ENCODE measurements around the gene S100A2. TPM values are rescaled to one million over a fixed set of nuclear protein-coding genes. Genes with fewer than 3 reads are reported as not detected.
A peak's percentile ranks its signal among the peaks of the same experiment; 100 is the strongest.
"Not testable (repeated sequence)": the region's sequence is repeated elsewhere in the genome, so short reads cannot be mapped to it uniquely, and the experiment has no call there.

Gene S100A2
- total RNA-seq, 2 donors from 2014 or later: 0.52 TPM; not detected in 1

DNA sequence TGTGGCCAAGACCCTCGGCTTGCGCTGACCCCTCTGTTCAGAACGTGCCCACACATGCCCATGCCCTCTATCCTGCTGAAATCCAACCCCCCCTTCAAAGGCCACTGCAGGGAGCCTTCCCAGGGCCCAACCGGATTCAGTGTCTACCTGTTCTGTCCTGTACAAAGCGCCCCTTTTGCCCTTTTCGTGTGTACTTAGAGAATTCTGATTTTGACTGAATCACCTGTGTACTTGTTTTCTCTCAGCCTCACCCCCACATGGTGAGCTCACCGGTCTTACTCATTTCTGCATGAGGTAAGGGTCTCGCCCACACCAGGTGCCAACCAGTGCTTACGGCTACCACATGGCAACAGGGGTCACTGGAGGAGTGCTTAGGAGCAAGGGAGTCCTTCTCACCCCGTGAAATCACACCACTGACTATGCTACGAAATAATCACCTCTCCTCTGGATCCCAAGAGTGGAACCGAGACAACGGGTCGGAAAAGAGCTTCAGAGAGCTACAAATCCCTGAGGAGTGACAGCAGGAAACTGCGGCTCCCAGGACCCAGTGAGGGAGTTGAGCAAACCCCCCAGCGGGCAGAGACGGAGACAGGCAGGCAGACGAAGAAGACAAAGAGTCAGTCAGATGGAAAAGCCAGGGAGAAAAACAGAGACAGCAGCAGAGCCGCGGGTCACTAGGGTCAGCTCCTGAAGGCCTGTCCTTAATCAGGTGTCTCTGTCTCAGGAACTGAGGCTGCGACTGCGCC, 2.1 kb upstream of the S100A2 start:
- H3K9me3 ChIP-seq (ENCODE audit: control insufficient read depth, low read length, poor library complexity, severe bottlenecking): no peaks in the 10 kb centered on the region
- Mint-ChIP-seq H3K36me3 (ENCODE audit: low read depth) (no peaks in the 10 kb centered on the region), H3K4me3 (peak overlapping the region; percentile 41), H3K4me1 (peaks cover 30% of the 10 kb centered on the region), H3K27ac (peak overlapping the region; percentile 69), H3K27me3 (no peaks in the 10 kb centered on the region)
- ATAC-seq (no peak), DNase-seq (no peak)

DNA sequence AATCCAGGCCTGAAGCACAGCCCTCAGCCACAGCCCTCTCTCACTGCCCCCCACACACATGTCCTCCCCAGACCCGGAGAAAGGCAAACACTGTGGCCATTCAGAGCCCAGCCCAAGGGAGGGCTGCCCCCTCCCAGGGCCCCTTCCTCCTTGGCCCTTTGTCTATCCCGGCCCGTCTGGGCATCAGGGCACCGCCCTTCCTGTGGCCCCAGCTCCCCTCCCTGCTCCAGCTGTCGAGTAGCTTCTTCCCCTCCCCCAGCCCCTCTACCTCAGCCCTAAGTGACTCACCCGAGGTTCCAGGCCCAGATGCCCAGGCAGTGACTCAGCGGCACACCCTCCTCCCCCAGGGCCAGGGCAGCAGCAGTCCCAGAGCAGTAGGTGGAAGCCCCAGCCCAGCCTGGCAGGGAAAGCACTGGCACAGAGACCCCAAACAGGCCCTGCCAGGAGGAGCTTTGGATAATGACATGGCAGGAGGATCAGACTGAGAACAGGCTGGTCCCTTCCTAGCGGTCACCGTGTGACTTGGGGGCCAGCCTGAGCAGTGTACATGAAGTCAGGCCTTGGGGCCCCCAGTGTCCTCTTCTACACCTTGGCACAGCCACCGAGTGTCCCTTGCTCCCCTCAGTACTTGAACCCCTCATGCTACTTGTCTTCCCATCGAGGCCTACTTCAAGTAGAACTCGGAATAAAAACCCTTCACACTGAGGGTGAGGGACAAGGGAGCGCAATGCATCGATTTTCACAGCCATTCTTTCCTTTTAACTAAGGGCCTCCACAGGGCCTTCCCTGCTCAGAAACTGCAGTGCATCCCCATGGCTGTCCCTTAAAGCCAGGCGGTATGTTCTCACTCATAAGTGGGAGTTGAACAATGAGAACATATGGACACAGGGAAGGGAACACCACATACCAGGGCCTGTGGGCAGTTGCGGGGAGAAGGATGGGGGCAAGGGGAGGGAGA, 1.0 kb upstream of the S100A2 start:
- H3K4me1 Mint-ChIP-seq: peaks cover 27% of the 10 kb centered on the region
- peak overlapping the region; percentile 76 for H3K4me3 Mint-ChIP-seq
- H3K27me3 Mint-ChIP-seq: no peaks in the 10 kb centered on the region
- ATAC-seq (peak; percentile 87), DNase-seq (peak; percentile 41 to 77 (median 58))
- peak overlapping the region; percentile 96 for H3K27ac Mint-ChIP-seq
- no peaks in the 10 kb centered on the region for H3K36me3 Mint-ChIP-seq (ENCODE audit: low read depth)
- H3K9me3 ChIP-seq (ENCODE audit: control insufficient read depth, low read length, poor library complexity, severe bottlenecking): no peaks in the 10 kb centered on the region

DNA sequence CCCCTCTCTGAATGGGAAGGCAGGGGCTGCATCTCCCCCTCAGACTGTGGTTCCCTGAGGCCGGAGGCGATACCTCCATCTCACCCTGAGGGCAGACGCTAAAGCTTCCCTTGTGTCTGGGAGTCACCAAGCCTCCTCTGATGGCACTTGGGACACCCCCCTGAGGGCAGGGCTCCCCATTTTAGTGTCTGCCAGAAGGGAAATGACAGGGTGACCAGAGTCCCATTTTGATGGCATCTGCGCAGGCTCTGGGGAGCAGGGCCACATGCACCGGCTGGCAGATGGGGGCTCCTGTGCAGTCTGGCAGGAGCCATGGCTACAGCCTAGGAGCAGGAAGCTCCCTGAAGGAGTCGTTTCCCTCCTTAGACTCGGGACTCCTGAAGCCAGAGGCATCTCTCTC, 1.7 kb downstream of the S100A2 start:
- no peaks in the 10 kb centered on the region for H3K36me3 Mint-ChIP-seq (ENCODE audit: low read depth)
- DNase-seq (no peak), ATAC-seq (no peak)
- H3K4me1 Mint-ChIP-seq: peaks cover 24% of the 10 kb centered on the region
- H3K27ac Mint-ChIP-seq: no peak overlapping the region
- H3K9me3 ChIP-seq (ENCODE audit: control insufficient read depth, low read length, poor library complexity, severe bottlenecking): no peaks in the 10 kb centered on the region
- no peak overlapping the region for H3K4me3 Mint-ChIP-seq
- no peaks in the 10 kb centered on the region for H3K27me3 Mint-ChIP-seq

DNA sequence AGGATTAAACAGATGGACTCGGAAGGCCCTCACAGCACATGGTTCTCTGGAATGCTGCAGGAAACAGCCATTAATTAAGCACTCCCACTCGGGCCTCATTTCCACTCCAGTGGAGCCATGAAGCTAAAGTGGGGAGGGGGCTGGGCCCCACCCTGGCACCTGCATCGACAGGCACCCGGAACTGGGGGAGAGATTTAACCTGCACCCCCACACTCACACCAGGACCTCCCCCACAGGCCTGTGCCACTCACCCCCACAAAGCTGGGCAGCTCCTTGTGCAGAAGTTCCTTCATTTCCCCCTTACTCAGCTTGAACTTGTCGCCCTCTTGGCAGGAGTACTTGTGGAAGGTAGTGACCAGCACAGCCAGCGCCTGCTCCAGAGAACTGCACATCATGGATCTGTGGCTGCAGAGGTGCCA, 2.2 kb downstream of the S100A2 start:
- Mint-ChIP-seq H3K36me3 (ENCODE audit: low read depth) (no peaks in the 10 kb centered on the region), H3K27ac (no peak overlapping the region), H3K27me3 (no peaks in the 10 kb centered on the region), H3K4me1 (peaks cover 20% of the 10 kb centered on the region), H3K4me3 (no peak overlapping the region)
- ATAC-seq (no peak), DNase-seq (no peak)
- no peaks in the 10 kb centered on the region for H3K9me3 ChIP-seq (ENCODE audit: control insufficient read depth, low read length, poor library complexity, severe bottlenecking)

DNA sequence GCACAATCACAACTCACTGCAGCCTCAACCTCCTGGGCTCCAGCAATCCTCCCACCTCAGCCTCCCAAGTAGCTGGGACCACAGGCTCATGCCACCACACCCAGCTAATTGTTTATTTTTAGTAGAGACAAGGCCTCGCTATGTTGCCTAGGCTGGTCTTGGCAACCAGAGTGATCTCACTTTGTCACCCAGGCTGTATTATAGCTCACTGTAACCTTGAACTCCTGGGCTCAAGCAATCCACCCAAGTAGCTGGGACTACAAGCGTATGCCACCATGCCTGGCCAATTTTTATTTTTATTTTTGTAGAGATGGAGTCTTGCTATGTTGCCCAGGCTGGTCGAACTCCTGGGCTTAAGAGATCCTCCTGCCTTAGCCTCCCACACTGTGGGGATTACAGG, 3.6 kb downstream of the S100A2 start:
- DNase-seq; H3K36me3 Mint-ChIP-seq (ENCODE audit: low read depth); H3K27ac Mint-ChIP-seq; ATAC-seq; H3K27me3 Mint-ChIP-seq; H3K9me3 ChIP-seq (ENCODE audit: control insufficient read depth, low read length, poor library complexity, severe bottlenecking); H3K4me3 Mint-ChIP-seq: not testable (repeated sequence)
- H3K4me1 Mint-ChIP-seq: peaks cover 11% of the 10 kb centered on the region

DNA sequence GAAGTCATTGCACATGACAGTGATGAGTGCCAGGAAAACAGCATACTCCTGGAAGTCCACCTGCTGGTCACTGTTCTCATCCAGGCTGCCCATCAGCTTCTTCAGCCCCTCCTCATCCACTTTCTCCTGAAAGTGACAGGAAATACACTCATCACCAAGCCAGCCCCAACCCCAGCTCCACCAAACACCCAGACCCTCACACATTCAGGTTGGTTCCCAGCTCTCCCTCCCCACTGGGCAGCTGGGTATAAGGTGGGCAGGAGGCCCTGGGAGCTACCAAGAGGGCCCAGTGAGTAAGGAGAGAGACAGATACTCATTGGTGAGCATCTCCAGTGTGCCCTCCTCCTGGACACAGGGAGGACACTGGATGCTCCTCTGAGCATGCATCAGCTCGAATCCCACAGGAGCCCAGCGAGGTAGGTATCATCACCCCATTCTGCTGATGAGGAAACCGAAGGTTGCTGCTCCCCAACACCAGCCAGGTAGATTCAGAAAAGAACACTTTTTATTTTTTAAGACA, 4.1 kb downstream of the S100A2 start:
- Mint-ChIP-seq H3K36me3 (ENCODE audit: low read depth) (no peaks in the 10 kb centered on the region), H3K27me3 (no peaks in the 10 kb centered on the region), H3K4me3 (no peak overlapping the region), H3K27ac (no peak overlapping the region), H3K4me1 (peaks cover 6% of the 10 kb centered on the region)
- DNase-seq (no peak), ATAC-seq (no peak)
- H3K9me3 ChIP-seq (ENCODE audit: control insufficient read depth, low read length, poor library complexity, severe bottlenecking): no peaks in the 10 kb centered on the region

DNA sequence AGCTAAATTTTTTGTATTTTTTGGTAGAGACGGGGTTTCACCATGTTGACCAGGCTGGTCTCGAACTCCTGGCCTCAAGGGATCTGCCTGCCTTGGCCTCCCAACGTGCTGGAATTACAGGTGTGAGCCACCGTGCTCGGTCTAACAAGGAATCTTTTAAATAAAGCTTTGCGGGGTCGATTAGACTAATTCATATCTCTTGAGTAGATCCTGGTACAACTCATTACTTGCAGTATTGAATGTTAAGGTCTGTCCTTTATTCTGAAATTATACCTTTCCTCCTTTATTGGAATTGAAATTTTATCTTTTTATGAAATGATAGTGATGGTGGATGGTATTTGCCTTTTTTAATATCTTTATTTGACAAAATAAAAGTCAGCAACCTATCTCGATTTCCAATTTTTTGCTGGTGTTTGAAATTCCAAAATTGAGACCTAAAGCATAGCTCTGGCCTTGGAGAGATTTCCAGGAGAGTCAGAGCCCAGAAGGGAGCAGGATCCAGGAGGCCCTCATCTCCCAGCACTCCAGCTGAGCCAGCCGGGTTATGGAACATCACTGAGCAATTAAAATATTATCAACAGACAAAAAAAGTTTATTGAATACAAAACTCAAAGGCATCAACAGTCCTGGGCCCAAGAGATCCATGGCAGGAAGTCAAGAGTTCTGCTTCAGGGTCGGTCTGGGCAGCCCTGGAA, 4.7 kb downstream of the S100A2 start:
- DNase-seq: no peak
- ATAC-seq: no peak
- Mint-ChIP-seq H3K4me3 (no peak overlapping the region), H3K27ac (no peak overlapping the region), H3K36me3 (ENCODE audit: low read depth) (no peaks in the 10 kb centered on the region), H3K27me3 (no peaks in the 10 kb centered on the region), H3K4me1 (peaks cover 3% of the 10 kb centered on the region)
- H3K9me3 ChIP-seq (ENCODE audit: control insufficient read depth, low read length, poor library complexity, severe bottlenecking): no peaks in the 10 kb centered on the region

DNA sequence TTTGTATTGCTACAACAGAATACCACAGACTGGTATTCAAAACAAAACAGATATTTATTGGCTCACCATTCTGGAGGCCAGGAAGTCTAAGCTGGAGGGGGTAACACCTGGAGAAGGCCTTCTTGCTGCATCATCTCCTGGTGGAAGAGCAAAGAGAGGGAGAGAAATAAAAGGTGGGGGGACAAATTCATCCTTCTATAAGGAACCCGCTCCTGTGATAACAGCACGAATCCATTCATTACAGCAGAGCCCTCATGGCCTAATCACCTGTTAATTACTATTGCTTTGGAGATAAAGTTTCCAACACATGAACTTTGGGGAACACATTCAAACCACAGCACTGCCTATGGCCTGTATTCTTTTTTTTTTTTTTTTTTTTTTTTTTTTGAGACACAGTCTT, 5.4 kb downstream of the S100A2 start:
- Mint-ChIP-seq H3K36me3 (ENCODE audit: low read depth) (no peaks in the 10 kb centered on the region), H3K4me1 (no peaks in the 10 kb centered on the region)

DNA sequence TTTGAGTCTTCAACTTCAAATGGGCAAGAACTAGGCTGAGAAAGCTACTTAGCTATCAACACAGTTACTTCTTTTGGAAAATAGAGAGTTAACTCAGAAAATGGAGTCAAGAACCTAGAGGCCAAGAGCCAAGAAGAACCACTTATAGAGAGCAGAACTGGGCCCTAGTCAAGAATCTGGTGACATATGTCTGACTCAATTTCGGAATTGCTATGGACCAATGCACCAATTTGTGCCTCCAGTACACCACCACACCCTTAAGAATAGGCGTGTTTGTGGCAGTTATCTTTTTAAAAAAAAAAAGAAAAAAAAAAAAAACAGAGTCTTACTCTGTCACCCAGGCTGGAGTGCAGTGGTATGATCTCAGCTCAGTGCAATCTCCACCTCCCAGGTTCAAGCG, 7.8 kb downstream of the S100A2 start:
- Mint-ChIP-seq H3K27ac (no peak overlapping the region), H3K4me3 (no peak overlapping the region), H3K27me3 (no peaks in the 10 kb centered on the region), H3K4me1 (peaks cover 8% of the 10 kb centered on the region), H3K36me3 (ENCODE audit: low read depth) (no peaks in the 10 kb centered on the region)
- DNase-seq (no peak), ATAC-seq (no peak)
- no peaks in the 10 kb centered on the region for H3K9me3 ChIP-seq (ENCODE audit: control insufficient read depth, low read length, poor library complexity, severe bottlenecking)

More for the DNA sequence above, 5.4 kb downstream of the S100A2 start:
- ATAC-seq: no peak
- H3K9me3 ChIP-seq (ENCODE audit: control insufficient read depth, low read length, poor library complexity, severe bottlenecking): no peaks in the 10 kb centered on the region
- H3K27me3 Mint-ChIP-seq: no peaks in the 10 kb centered on the region
- no peak overlapping the region for H3K4me3 Mint-ChIP-seq
- no peak overlapping the region for H3K27ac Mint-ChIP-seq
- DNase-seq: no peak

DNA sequence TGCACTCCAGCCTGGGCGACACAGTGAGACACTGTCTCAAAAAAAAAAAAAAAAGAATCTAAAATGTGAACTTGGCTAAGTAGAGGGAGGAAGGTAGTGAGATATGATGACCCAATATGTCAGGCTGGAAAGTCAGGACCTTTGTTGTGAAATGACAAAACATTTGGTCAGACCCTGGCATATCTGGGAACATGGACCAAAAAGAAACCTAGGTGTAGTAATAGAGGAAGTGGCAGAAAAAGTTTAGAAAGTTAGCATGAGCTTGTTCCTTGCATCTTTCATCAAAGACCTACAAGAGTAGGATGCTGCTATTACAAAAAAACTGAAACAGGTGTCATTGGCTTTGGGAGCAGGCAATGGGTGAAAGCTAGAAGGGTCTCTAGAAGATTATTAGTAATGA, 9.3 kb downstream of the S100A2 start:
- ATAC-seq (no peak), DNase-seq (no peak)
- Mint-ChIP-seq H3K4me1 (peaks cover 10% of the 10 kb centered on the region), H3K27ac (no peak overlapping the region), H3K36me3 (ENCODE audit: low read depth) (no peaks in the 10 kb centered on the region), H3K27me3 (no peaks in the 10 kb centered on the region), H3K4me3 (no peak overlapping the region)
- H3K9me3 ChIP-seq (ENCODE audit: control insufficient read depth, low read length, poor library complexity, severe bottlenecking): no peaks in the 10 kb centered on the region

DNA sequence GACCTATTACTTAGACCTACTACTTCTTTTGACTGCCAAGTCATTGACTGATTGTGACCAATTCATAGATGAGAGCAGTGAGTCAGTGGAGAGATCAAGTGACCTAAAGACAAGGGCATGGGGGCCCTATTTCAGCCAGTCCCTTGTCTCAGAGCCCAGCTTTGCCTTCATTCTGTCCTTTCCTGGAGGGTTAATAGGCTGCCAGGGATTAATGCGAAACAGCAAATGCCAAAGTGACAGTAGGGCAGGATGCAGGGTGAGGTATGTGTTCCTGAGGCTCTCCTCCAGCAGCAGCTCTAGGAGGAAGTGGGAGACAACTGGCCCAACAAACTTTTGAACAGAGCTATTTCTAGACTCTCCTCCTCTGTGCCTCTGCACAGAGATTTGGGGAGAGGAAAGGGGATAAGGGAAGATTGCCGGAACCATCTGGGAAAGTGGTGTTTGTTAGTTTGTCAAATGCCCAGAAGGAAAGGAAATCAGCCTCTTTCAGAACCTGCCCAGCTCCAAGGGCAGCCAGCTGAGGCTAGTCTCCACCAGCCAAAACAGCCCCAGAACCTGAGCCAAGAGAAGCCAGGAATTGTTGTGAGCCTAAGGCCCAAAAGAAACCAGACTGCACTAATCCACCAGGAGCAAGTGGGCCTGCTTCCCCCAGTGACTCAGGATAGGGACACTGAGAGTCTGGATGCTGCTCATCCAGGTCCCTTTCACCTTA, 11.7 kb downstream of the S100A2 start:
- Mint-ChIP-seq H3K36me3 (ENCODE audit: low read depth) (no peaks in the 10 kb centered on the region), H3K4me1 (peaks cover 13% of the 10 kb centered on the region), H3K27ac (peak overlapping the region; percentile 77), H3K27me3 (no peaks in the 10 kb centered on the region), H3K4me3 (no peak overlapping the region)
- ATAC-seq (no peak), DNase-seq (no peak)
- no peaks in the 10 kb centered on the region for H3K9me3 ChIP-seq (ENCODE audit: control insufficient read depth, low read length, poor library complexity, severe bottlenecking)

DNA sequence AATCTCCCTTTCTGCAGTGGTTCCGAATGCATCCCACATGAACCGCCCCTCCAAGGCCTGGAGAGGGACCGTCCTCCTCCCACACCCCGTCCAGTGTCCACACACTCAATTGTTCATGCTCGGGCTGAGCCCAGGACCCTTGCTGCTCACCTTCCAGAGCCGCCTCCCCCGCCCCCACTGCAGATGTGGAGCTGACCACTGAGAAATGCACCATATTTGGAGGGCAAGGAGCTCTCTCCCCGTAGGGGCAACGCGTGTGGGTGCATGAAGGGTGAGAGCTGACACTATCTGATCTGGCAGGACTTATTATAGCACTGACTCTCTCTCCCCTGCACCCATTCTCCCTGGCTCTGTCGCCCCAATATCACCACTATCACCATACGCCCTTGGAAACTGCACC, 12.5 kb downstream of the S100A2 start:
- Mint-ChIP-seq H3K4me1 (peaks cover 13% of the 10 kb centered on the region), H3K27me3 (no peaks in the 10 kb centered on the region), H3K27ac (peak overlapping the region; percentile 77), H3K4me3 (no peak overlapping the region), H3K36me3 (ENCODE audit: low read depth) (no peaks in the 10 kb centered on the region)
- H3K9me3 ChIP-seq (ENCODE audit: control insufficient read depth, low read length, poor library complexity, severe bottlenecking): no peaks in the 10 kb centered on the region
- ATAC-seq (no peak), DNase-seq (no peak)
